Pancreas (tissue), 10 donors: ENCODE results near the gene SATB1. TPM values are rescaled to one million over a fixed set of nuclear protein-coding genes. Genes with fewer than 3 reads are reported as not detected.
A peak's percentile ranks its signal among the peaks of the same experiment; 100 is the strongest.

Experiments
- ATAC-seq, 4 donors: fragments of 200-7000 bp; cut with Tn5 transposase; one replicate each; pipeline versions ENCODE4 v1.8.0 to v1.9.1; 2020; ENCODE audit warnings: mild to moderate bottlenecking in 4 of 4, moderate library complexity in 4 of 4
- DNase-seq, 6 donors: peaks; one replicate each; pipeline ENCODE4 v3.0.0-alpha.2; 2020
- FAIRE-seq: peaks from 2 replicates; lab custom pipeline; 2012; peaks lifted over from hg19 to GRCh38; lab: Jason Lieb, UNC
- H3K27ac ChIP-seq, 4 donors: fragments of 200-600 bp; sonication (generic); 1 replicate in 3 of 4; 2 replicates in 1 of 4; pipeline versions ENCODE4 v1.5.0 to v1.8.0; 2020
- H3K27me3 ChIP-seq, 4 donors: fragments of 200-600 bp; one replicate each; pipeline ENCODE4 v1.8.0; 2021
- H3K36me3 ChIP-seq, 3 donors: fragments of 200-600 bp; sonication (generic) in 1 of 3; one replicate each; pipeline versions ENCODE4 v1.5.0 to v1.8.0; 2020 to 2021
- H3K4me1 ChIP-seq, 3 donors: fragments of 200-600 bp; one replicate each; pipeline ENCODE4 v1.8.0; 2021
- H3K4me3 ChIP-seq, 4 donors: fragments of 200-600 bp; sonication (generic) in 2 of 4; one replicate each; pipeline versions ENCODE4 v1.5.0 to v1.8.0; 2020 to 2021
- H3K9me3 ChIP-seq, 4 donors: fragments of 200-600 bp; one replicate each; pipeline ENCODE4 v1.8.0; 2021
- WGBS, 2 donors: extraction: QIAGEN DNeasy Blood & Tissue Kit; methylation state at CpG; one replicate each; pipeline ENCODE4 v1.1.7; 2013; 5-methylcytosine and 5-hydroxymethylcytosine counted together
- intact Hi-C, 3 donors: fragments of 100-400 bp; cut with DNase I; formaldehyde crosslinking; loops; one replicate each; pipeline versions ENCODE4 v1.11.1 to v1.14.2; 2022
- polyA plus RNA-seq, 2 donors: library from polyadenylated mRNA; stranded (reverse); fragments of 200-250 nt; gene quantifications; one replicate each; pipeline ENCODE4 v1.2.3, GENCODE V29; 2013
- total RNA-seq, 6 donors: library from RNA; stranded (reverse); fragmentation: NEBNext Ultra II Directional in 4 of 6; extraction: Animal tissue kit (Norgen Biotek cat#: 25700) in 4 of 6; gene quantifications; one replicate each; pipeline versions ENCODE4 v1.2.1 to v1.2.4, GENCODE V29; 2021 to 2023
- TF ChIP-seq, protein P1 (sequence below), 4 donors: fragments of 200-600 bp; sonication (generic) in 3 of 4; IDR thresholded peaks; one replicate each; pipeline versions ENCODE4 v1.5.0 to v1.8.0; 2021; ENCODE audit warnings: antibody characterized with exemption in 4 of 4
- donor health status: healthy with polysubstance abuse.
- donor health status: DM: no; HTN: no; CAD: no; lungs with moderate emphysema.
- donor health status: DM: no; HTN: no; CAD: no.
- donor health status: control.
- donor health status: control.
- donor health status: Bipolar disorder and iron deficiency.
- donor health status: DM: yes; HTN: yes; CAD: no.
- donor health status: DM: no; HTN: no; CAD: no.
- donor health status: DM: no; HTN: no; CAD: no.
- donor health status: DM: yes; HTN: yes; CAD: no.

SATB1 gene
- total and polyA plus RNA-seq, 8 donors: 12.6 to 40.0 (median 26.7) TPM

DNA sequence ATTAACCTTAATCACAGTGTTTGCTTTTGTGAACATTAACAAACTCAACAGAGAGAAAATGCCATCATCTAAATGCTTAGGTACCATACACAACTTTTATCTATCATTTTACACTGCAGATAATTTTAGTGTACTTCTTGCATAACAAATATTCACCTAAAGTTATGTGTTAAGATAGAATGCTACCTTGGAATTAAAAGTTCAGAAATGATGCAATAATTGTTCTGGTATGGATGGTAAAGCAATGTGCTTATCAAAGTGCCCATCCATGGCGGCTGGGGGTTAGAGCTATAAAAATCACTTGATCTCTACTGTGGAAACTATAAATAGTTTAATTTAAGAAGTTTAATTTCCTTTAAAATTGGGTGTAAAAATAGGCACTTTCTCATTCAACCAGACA is 28.7 kb downstream of the SATB1 start:
- Histone ChIP-seq H3K4me1 (no peaks in the 10 kb centered on the region), H3K27ac (no peak overlapping the region), H3K4me3 (no peak overlapping the region), H3K27me3 (no peaks in the 10 kb centered on the region), H3K9me3 (no peaks in the 10 kb centered on the region), H3K36me3 (peaks cover 0 to 12% (median 0%) of the 10 kb centered on the region in 3 donors)
- no peak for DNase-seq
- 0% methylated on average over 1 of the region's 1 CpG for WGBS, 2 donors
- no peak for ATAC-seq
- TF ChIP-seq, protein P1, sequence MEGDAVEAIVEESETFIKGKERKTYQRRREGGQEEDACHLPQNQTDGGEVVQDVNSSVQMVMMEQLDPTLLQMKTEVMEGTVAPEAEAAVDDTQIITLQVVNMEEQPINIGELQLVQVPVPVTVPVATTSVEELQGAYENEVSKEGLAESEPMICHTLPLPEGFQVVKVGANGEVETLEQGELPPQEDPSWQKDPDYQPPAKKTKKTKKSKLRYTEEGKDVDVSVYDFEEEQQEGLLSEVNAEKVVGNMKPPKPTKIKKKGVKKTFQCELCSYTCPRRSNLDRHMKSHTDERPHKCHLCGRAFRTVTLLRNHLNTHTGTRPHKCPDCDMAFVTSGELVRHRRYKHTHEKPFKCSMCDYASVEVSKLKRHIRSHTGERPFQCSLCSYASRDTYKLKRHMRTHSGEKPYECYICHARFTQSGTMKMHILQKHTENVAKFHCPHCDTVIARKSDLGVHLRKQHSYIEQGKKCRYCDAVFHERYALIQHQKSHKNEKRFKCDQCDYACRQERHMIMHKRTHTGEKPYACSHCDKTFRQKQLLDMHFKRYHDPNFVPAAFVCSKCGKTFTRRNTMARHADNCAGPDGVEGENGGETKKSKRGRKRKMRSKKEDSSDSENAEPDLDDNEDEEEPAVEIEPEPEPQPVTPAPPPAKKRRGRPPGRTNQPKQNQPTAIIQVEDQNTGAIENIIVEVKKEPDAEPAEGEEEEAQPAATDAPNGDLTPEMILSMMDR (IDR thresholded peaks at IDR 0.05): no peak
- intact Hi-C loops: no loop called here
- FAIRE-seq: no peak

DNA sequence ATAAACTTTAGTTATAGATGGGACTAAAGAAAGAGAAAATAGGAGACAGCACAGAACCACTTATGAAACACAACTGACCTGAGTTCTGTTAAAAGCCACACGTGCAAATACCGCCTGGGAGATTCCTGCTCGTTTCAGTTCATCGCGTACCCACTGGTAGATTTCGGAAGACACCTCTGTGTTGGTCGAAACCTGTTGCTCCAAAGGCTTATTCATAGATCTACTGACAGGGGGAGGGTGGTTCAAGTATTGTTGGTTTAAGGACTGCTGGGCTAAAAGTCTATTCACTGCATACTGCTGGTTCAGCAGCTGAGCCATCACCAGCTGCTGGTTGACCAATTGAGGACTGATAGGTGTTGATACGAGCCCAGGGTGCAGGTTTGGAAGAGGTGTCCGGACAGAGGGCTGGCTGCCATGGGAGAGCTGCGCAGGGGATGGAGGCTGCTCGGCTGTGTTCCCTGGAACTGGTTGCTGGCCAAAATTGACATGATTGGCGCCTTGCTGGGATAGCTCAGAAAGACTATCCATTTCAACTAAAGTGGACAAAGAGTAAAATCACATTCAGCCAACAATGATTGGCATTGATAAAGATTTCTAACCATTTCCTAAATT is 30.6 kb downstream of the SATB1 start:
- whole genome bisulfite sequencing, 2 donors: 96 to 98% methylated on average over 12 of the region's 12 CpGs
- H3K36me3 ChIP-seq: peaks cover 0 to 12% (median 0%) of the 10 kb centered on the region in 3 donors
- peaks cover 6 to 10% (median 9%) of the 10 kb centered on the region in 3 donors for H3K4me1 ChIP-seq
- no peak for ATAC-seq
- no peak overlapping the region for H3K27ac ChIP-seq
- FAIRE-seq: no peak
- no peaks in the 10 kb centered on the region for H3K9me3 ChIP-seq
- TF ChIP-seq, protein P1 (IDR thresholded peaks at IDR 0.05): no peak
- DNase-seq: no peak
- no peaks in the 10 kb centered on the region for H3K27me3 ChIP-seq
- H3K4me3 ChIP-seq: no peak overlapping the region
- intact Hi-C loops: no loop called here

DNA sequence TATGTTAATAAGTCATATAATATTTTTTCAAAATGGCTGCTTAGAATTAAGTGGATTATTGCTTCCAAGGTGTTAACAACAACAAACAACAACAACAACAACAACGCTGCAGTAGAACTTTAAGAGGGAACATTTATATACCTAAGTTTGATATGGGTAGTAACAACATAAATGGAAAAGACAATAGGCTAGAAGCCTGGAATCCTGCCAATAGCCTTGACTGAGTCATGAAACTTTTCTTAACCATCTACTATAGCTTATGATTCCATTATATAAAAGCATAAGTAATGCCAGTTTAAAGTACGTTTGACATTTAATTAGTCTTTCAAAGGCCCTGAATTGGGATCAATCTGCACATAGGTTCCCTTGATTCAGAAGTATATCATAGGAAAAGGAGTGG is 31.2 kb downstream of the SATB1 start:
- TF ChIP-seq, protein P1 (IDR thresholded peaks at IDR 0.05): no peak
- intact Hi-C loops: no loop called here
- Histone ChIP-seq H3K9me3 (no peaks in the 10 kb centered on the region), H3K36me3 (peaks cover 0 to 12% (median 0%) of the 10 kb centered on the region in 3 donors), H3K27ac (no peak overlapping the region), H3K4me3 (no peak overlapping the region), H3K4me1 (peaks cover 6 to 12% (median 9%) of the 10 kb centered on the region in 3 donors), H3K27me3 (no peaks in the 10 kb centered on the region)
- WGBS, 2 donors: 68 to 69% methylated on average over 2 of the region's 2 CpGs
- ATAC-seq: no peak
- no peak for DNase-seq
- no peak for FAIRE-seq

DNA sequence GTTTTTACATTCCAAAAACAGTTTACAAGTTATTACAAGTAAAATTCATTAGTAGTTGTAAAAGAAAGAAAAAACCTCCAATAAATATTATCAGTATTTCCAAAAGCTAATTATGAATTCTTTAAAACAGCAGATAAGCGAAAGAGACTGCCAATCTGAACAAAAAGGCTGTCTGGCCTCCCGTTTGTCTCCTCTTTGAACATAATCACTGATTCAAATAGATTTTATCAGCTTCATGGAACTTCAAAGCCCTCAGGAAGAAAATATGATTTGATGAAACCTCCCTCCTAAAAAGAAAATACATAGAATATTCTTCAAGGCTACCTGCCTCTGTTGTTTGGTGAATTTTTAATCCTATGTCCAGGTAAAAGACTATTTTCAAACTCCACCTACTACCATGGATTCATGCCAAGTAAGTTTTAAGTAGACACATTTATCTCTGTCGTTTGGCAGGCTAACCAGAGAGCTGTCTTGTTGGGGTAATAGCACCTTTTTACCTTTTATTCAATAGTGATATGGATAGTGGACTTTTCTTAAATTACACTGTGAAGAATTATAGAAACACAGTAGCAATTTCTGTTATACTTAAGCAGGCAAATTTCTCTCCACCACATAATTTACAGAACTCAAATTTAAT is 35.0 kb downstream of the SATB1 start:
- peak overlapping the region in 1 of 4 donors; percentile 13 for H3K27ac ChIP-seq
- H3K27me3 ChIP-seq: no peaks in the 10 kb centered on the region
- DNase-seq (no peak), FAIRE-seq (no peak), ATAC-seq (peak in 2 of 4 donors; percentile 31 to 57)
- intact Hi-C loops: no loop called here
- H3K9me3 ChIP-seq: no peaks in the 10 kb centered on the region
- TF ChIP-seq, protein P1 (IDR thresholded peaks at IDR 0.05): no peak
- H3K36me3 ChIP-seq: peaks cover 0 to 1% (median 0%) of the 10 kb centered on the region in 3 donors
- H3K4me1 ChIP-seq: peaks cover 6 to 12% (median 9%) of the 10 kb centered on the region in 3 donors
- WGBS, 2 donors: 16 to 23% methylated on average over 3 of the region's 3 CpGs
- H3K4me3 ChIP-seq: no peak overlapping the region
